AG04450 (cell line): ENCODE measurements around the gene SLC30A9. TPM values are rescaled to one million over a fixed set of nuclear protein-coding genes. Genes with fewer than 3 reads are reported as not detected.

Source experiments
- CTCF ChIA-PET: fragments of 300-600, 350-600 bp; formaldehyde crosslinking; extraction: SDS; loops from one replicate; lab custom pipeline; 2022; ENCODE audit warnings: antibody characterized with exemption, inconsistent platforms; lab: Charles Lee
- POLR2A ChIA-PET: fragments of 350-600 bp; formaldehyde crosslinking; extraction: SDS; loops from one replicate; lab custom pipeline; 2021; ENCODE audit warnings: antibody characterized with exemption, inconsistent platforms; lab: Yijun Ruan, JAX
- DNase-seq: peaks from one replicate; pipeline ENCODE4 v3.0.0-alpha.2; 2011; ENCODE audit warnings: low read depth, low spot score
- H3K27ac ChIP-seq: one replicate; pipeline ENCODE4 v1.5.1; 2012; ENCODE audit warnings: low read depth, low read length, control low read depth
- H3K27me3 ChIP-seq: one replicate; pipeline ENCODE4 v1.6.0; 2012; ENCODE audit warnings: low read length; ENCODE audit not compliant: control insufficient read depth, insufficient read depth
- H3K4me3 ChIP-seq: 2 replicates; pipeline ENCODE4 v1.5.1; 2011; ENCODE audit warnings: mild to moderate bottlenecking, low read depth, low read length, control low read depth
- H3K9me3 ChIP-seq: 2 replicates; pipeline ENCODE4 v1.5.1; 2012; ENCODE audit warnings: low read length; ENCODE audit not compliant: control insufficient read depth, insufficient read depth
- CTCF ChIP-seq: IDR thresholded peaks from 2 replicates; pipeline ENCODE4 v1.5.1; 2011; ENCODE audit warnings: low read depth, low read length, control low read depth, inconsistent platforms
- polyA plus RNA-seq: library from polyadenylated mRNA; depleted of rRNA; stranded (reverse); fragments of >200 nt; gene quantifications from 2 replicates; pipeline ENCODE4 v1.2.3, GENCODE V29; 2011

The SLC30A9 gene
- polyA plus RNA-seq, 1 experiment = 82.9 TPM

GRCh38 chr4:42088386-42088785, 98.1 kb downstream of the SLC30A9 start:
- Histone ChIP-seq H3K27me3 (no peaks in the 10 kb centered on the region), H3K4me3 (no peak overlapping the region), H3K9me3 (no peaks in the 10 kb centered on the region), H3K27ac (no peak overlapping the region)
- TF ChIP-seq CTCF = no peak
- DNase-seq = no peak
- POLR2A ChIA-PET = no interaction called here
- CTCF ChIA-PET = no interaction called here

GRCh38 chr4:42101446-42101975, 111.2 kb downstream of the SLC30A9 start:
- TF ChIP-seq CTCF = no peak
- no peak for DNase-seq
- no peaks in the 10 kb centered on the region for H3K9me3 ChIP-seq
- no peak overlapping the region for H3K27ac ChIP-seq
- H3K27me3 ChIP-seq = no peaks in the 10 kb centered on the region
- POLR2A ChIA-PET = no interaction called here
- CTCF ChIA-PET = interaction anchor here (0.5 kb wide), 1 partner anchor 57 kb away, joined by 4 read pairs; no protein-coding TSS in a partner anchor
- no peak overlapping the region for H3K4me3 ChIP-seq

DNA sequence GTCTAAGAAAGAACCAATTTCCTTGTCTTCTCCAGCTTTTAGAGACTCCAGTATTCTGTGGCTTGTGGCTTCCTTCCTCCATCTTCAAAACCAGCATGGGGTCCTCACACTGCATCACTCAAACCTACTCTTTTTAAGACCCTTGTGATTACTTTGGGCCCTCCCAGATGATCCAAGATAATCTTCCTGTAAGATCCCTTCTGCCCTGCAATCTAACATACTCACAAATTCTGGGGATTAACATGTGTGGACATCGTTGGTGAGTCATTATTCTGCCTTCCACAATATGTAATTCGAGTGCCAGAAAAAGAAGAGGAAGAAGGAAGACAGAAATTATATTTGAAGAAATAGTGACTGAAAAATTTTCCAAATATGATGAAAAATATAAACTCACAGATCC, 114.2 kb downstream of the SLC30A9 start:
- DNase-seq = peak; percentile 3
- no peak for TF ChIP-seq CTCF
- CTCF ChIA-PET = no interaction called here
- no peaks in the 10 kb centered on the region for H3K9me3 ChIP-seq
- POLR2A ChIA-PET = no interaction called here
- H3K27ac ChIP-seq = no peak overlapping the region
- H3K27me3 ChIP-seq = no peaks in the 10 kb centered on the region
- no peak overlapping the region for H3K4me3 ChIP-seq

DNA sequence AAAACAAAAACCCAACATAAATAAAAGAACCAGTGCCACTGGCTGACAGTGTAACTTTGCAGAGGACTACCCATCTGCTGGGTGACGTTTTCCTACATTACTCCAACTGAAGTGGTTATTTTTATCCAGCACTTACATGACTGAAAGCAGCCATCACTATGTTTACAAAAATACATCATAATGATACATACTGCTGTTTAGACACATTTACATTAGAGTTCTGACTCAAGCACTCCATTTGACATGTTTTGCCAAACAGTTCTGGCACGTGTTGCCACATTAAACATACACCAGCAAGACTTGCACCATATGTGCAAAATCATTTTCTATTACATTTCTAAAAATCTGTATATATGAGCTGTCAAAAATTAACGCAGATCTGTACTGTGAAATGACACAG, 122.5 kb downstream of the SLC30A9 start:
- no peak overlapping the region for H3K4me3 ChIP-seq
- CTCF ChIA-PET = interaction anchor here (0.7 kb wide), 1 partner anchor 36 kb away, joined by 3 read pairs; no protein-coding TSS in a partner anchor
- H3K9me3 ChIP-seq = no peaks in the 10 kb centered on the region
- no peak for DNase-seq
- no peak for TF ChIP-seq CTCF
- H3K27ac ChIP-seq = no peak overlapping the region
- H3K27me3 ChIP-seq = no peaks in the 10 kb centered on the region
- POLR2A ChIA-PET = no interaction called here

GRCh38 chr4:42119886-42120285, 129.6 kb downstream of the SLC30A9 start:
- DNase-seq = no peak
- H3K9me3 ChIP-seq = no peaks in the 10 kb centered on the region
- H3K4me3 ChIP-seq = no peak overlapping the region
- TF ChIP-seq CTCF = no peak
- no peaks in the 10 kb centered on the region for H3K27me3 ChIP-seq
- CTCF ChIA-PET = no interaction called here
- POLR2A ChIA-PET = no interaction called here
- H3K27ac ChIP-seq = no peak overlapping the region
